HG03354 (cell line): ENCODE measurements around the gene E2F4.

Source experiments
- ATAC-seq: cut with Tn5 transposase; IDR thresholded peaks from one replicate; pipeline ENCODE4 v1.9.1; 2021; ENCODE audit warnings: mild to moderate bottlenecking; ENCODE audit not compliant: unreplicated experiment, poor library complexity, severe bottlenecking

Gene E2F4

DNA sequence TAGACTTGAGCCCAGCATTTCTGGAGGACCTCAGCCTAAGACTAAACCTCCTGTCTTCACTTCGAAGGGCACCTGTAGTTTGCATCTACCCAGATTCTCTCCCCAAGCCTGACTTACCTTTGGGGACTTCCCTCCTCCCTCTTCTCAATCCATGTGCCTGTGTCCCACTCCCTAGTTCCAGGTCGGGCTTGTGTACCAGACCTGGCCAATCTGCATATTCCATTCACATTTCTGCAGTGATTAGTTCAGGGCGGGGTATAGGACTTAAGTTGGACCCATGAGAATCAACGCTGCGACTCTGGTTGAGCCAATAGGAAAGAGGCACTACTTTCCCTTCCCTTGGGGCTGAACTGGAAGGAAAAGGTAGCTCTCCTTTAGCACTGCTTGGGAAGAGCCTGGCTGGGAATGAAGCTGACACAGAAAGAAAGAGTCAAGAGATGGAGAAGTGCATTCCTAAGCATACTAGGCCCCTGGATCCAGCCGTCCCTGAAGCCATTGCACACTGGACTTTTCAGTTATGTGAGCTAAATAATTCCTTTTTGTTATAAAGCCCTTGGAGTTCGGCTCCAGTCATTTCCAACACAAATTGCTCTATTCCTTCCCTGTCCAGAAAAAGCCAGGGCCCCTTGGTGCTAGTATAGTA lies 34.7 kb upstream of the E2F4 start:
- no peak for ATAC-seq

GRCh38 chr16:67157892-67158635 lies 33.9 kb upstream of the E2F4 start:
- no peak for ATAC-seq

DNA sequence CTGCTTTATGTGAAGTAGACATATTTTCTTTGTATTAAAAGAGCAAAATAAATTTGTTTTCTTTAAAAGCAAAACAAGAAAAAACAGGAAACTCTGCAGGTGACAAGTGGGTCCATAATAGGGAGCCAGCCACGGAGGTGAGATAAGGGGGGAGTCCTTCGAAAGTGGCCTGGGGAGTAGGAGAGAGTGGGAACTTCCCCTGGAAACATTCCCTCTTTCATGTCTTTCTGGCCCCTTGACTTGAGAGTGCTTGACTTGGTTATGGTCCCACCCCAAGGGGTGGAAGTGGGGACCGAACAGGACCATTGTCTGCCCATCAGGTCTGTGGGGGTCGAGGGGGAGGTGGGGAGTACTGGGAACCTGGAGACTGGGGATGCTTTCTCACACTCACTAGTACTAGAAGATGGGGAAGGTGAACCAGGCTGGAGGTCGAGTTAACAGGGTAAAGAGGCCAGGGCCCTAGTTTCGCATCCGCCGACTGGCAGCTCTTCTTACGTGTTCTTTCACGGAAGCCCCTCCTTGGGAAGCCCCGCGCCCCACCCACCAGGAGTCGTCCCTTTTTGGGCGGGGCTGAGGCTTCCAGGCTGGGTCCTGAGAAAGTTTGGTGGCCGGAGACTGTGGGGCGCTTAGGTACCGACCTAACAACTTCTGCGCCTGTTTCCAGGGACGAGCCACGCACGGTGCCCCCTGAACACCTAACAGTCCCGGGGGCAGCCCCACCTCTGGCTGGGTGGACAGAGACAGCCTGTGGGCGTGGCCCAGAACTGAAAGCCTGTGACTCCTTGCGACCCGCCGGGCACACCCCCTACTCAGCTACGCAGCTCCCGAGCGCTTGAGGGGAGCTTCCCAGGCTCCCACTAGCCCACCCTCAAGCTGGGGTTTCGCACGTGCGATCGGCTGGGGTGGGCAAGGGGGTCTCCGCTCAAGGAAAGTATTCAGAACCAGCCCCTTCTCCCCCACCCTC lies 33.0 kb upstream of the E2F4 start:
- peak; percentile 41 for ATAC-seq

- no peak for ATAC-seq
Measured at GRCh38 chr16:67161595-67162058, 30.3 kb upstream of the E2F4 start.

DNA sequence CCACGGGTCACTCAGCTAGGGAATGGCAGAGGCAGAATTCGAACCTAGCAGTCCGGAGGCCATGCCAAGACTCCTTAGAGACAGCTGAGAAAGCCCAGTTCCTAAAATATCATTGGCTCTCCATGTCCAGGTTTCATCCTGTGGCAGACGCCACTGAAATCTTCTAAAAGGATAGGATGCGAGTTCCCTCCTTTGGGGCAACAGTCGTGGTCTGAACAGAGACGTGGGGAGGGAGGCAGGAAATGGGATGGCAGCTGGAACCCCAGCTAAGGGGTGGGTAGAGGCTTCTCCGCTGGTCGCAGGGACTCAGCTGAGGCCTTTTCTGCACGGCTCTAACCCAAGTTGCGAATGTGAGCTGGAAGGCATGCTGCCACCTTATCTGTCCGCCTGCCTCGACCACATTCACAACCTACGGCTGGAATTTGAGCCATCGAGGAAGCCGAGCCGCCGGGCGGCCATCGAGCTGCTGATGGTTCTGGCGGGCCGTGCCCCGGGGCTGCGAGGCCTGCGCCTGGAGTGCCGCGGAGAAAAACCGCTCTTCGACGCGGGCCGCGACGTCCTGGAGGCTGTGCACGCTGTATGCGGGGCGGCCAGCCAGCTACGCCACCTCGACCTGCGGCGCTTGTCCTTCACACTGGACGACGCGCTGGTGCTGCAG lies 29.3 kb upstream of the E2F4 start:
- ATAC-seq, result no peak

GRCh38 chr16:67163164-67163998 lies 28.6 kb upstream of the E2F4 start:
- no peak for ATAC-seq

DNA sequence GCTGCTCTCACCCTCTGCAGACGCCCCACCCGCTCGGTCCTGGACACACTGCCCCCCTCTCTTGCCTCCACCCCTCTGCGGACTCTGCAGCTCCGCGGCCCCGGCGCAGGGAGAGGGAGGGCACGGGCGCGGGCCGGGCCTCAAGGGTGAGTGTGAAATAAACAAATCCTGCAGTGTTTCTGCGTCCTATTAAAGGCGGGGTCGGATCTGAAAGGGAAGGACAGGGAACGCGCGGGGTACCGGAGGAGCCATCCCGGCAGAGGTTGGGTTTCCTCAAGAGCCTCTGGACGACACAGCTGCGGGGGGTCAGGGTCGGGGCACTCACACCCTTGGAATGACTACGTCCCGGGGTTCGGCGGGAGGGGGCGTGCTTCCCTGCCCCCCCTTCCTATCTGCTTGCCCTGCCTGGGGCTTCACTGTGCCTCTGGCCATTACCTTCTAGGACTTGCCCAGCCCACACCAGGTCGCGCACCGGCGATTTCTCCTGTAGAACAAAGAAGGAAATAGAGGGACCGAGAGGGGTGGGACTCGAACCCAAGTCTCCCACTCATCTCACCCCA lies 27.9 kb upstream of the E2F4 start:
- ATAC-seq, result no peak

GRCh38 chr16:67164599-67165061 lies 27.3 kb upstream of the E2F4 start, which contains the start of gene HSF4:
Gene HSF4 (plus strand): TSS chr16:67164745. CDS start chr16:67164812, 67 bp downstream.
- no peak for ATAC-seq

GRCh38 chr16:67165121-67166078 lies 26.6 kb upstream of the E2F4 start:
- ATAC-seq, result no peak

- no peak for ATAC-seq
Measured at GRCh38 chr16:67166110-67166547, 25.8 kb upstream of the E2F4 start.

DNA sequence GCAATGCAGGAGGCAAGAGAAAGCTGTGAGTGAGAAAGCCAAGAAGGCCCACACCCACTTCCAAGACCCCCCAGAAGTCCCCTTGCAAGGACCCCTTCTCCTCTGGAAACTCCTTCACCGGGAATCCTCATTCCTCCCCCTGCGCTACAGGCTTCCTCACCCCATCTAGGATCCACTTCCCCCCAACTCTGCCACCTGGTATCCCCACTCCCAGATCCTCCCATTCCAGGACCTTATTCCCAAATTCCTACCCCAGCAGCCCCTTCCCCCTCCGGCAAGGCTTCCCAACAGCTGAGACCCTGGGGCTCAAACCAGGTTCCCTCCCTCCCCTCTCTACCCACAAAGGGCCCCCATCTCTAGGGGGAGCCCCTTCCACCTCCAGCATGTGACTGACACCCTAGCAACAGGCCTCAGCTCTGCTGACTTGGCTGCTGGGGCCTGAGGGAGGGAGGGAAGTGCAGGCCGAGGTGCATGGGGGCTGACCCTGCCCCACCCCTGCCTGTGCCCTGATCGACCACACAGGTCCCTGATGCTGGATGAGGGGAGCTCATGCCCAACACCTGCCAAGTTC lies 25.3 kb upstream of the E2F4 start:
- no peak for ATAC-seq

- no peak for ATAC-seq
Measured at GRCh38 chr16:67167588-67167987, 24.4 kb upstream of the E2F4 start.

DNA sequence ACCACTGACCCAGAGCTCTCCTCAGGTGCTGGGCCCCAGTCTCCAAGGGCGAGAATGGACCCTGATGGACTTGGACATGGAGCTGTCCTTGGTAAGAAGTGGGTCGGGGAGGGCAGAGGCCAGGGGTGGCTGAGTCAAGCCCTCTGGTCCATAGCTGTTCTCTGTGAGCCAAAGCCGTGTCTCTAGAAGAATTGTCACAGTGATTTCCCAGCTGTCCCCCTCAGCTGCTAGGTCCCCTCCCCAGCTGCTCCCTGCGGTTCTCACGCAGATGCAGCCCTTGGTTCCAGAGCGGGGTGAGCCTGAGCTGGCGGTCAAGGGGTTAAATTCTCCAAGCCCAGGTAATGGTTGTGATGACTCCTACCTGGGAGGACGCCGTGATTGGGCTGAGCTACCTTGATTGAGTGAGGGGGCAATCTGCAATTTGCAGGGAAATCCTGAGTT lies 22.9 kb upstream of the E2F4 start:
- ATAC-seq, result no peak

GRCh38 chr16:67169642-67170167 lies 22.2 kb upstream of the E2F4 start:
- peak; percentile 14 for ATAC-seq

GRCh38 chr16:67170168-67170948 lies 21.6 kb upstream of the E2F4 start, which contains the start of gene NOL3:
Gene NOL3 (plus strand): TSS chr16:67170538.
- peak; percentile 34 for ATAC-seq
